Measurements from ENCODE around the gene INO80C.

GRCh38 chr18:35497027-35497369, 762 bp downstream of the INO80C start:
- TF ChIP-seq FOXK2 (IDR thresholded peaks at IDR 0.05) = no peak
- TF ChIP-seq ZNF384 (IDR thresholded peaks at IDR 0.05) = no peak
